Ishikawa (cell line): Measurements from ENCODE around the gene LEMD3.

Experiments
- CEBPB ChIP-seq: IDR thresholded peaks from 2 replicates; pipeline ENCODE4 v1.6.1; 2012
- CREB1 ChIP-seq: IDR thresholded peaks from 2 replicates; pipeline ENCODE4 v1.6.1; 2012; ENCODE audit warnings: low read depth
- EGR1 ChIP-seq: IDR thresholded peaks from 2 replicates; pipeline ENCODE4 v1.6.1; 2012
- EP300 ChIP-seq: IDR thresholded peaks from 2 replicates; pipeline ENCODE4 v1.6.1; 2012; ENCODE audit warnings: borderline replicate concordance
- FOXM1 ChIP-seq: IDR thresholded peaks from 2 replicates; pipeline ENCODE4 v1.6.1; 2012; ENCODE audit warnings: low read depth, borderline replicate concordance
- NFIC ChIP-seq: IDR thresholded peaks from 2 replicates; pipeline ENCODE4 v1.6.1; 2012
- RAD21 ChIP-seq: IDR thresholded peaks from 2 replicates; pipeline ENCODE4 v1.6.1; 2012; ENCODE audit warnings: low read depth
- TAF1 ChIP-seq: IDR thresholded peaks from 2 replicates; pipeline ENCODE4 v1.6.1; 2012; ENCODE audit warnings: low read depth, mild to moderate bottlenecking
- TCF12 ChIP-seq: IDR thresholded peaks from 2 replicates; pipeline ENCODE4 v1.6.1; 2012; ENCODE audit warnings: low read depth
- TEAD4 ChIP-seq: IDR thresholded peaks from 2 replicates; pipeline ENCODE4 v1.6.1; 2012
- YY1 ChIP-seq: IDR thresholded peaks from 2 replicates; pipeline ENCODE4 v1.6.1; 2012; ENCODE audit warnings: low read depth
- ZBTB7A ChIP-seq: IDR thresholded peaks from 2 replicates; pipeline ENCODE4 v1.6.1; 2012; ENCODE audit warnings: low read depth
- TF ChIP-seq, protein P1 (sequence below): IDR thresholded peaks from 2 replicates; pipeline ENCODE4 v1.6.1; 2012
- TF ChIP-seq, protein P2 (sequence below): IDR thresholded peaks from 2 replicates; pipeline ENCODE4 v1.6.1; 2012; ENCODE audit warnings: low read depth, mild to moderate bottlenecking
- TF ChIP-seq, protein P3 (sequence below): IDR thresholded peaks from 2 replicates; pipeline ENCODE4 v1.6.1; 2012

The LEMD3 gene

DNA sequence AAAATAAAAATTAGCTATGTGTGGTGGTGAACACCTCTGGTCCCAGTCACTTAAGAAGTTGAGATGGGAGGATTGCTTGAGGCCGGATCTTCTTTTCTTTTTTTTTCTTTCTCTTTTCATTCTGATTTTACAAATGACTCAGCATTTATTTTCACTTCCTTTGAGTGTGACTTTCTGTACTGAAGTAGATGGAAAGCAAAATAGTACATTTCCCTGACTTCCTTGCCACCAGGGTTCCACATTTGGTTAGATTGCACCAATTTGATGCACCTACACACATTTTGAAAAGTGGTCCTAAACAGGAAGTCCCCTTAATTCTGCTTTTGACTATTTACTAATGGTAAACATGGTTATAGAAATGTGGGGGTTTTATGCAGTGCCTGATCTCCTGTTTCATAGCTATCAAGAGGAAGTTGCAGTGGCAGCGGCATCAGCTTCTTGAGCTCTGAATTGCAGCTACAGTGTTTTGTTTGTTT is 13.0 kb upstream of the LEMD3 start:
- TF ChIP-seq EGR1 (no peak), YY1 (no peak), RAD21 (no peak), EP300 (no peak), TAF1 (no peak), FOXM1 (no peak), TEAD4 (no peak), ZBTB7A (no peak), TCF12 (no peak), NFIC (no peak), CREB1 (no peak), CEBPB (no peak)
- TF ChIP-seq, protein P1, sequence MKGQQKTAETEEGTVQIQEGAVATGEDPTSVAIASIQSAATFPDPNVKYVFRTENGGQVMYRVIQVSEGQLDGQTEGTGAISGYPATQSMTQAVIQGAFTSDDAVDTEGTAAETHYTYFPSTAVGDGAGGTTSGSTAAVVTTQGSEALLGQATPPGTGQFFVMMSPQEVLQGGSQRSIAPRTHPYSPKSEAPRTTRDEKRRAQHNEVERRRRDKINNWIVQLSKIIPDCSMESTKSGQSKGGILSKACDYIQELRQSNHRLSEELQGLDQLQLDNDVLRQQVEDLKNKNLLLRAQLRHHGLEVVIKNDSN, result no peak
- TF ChIP-seq, protein P2, sequence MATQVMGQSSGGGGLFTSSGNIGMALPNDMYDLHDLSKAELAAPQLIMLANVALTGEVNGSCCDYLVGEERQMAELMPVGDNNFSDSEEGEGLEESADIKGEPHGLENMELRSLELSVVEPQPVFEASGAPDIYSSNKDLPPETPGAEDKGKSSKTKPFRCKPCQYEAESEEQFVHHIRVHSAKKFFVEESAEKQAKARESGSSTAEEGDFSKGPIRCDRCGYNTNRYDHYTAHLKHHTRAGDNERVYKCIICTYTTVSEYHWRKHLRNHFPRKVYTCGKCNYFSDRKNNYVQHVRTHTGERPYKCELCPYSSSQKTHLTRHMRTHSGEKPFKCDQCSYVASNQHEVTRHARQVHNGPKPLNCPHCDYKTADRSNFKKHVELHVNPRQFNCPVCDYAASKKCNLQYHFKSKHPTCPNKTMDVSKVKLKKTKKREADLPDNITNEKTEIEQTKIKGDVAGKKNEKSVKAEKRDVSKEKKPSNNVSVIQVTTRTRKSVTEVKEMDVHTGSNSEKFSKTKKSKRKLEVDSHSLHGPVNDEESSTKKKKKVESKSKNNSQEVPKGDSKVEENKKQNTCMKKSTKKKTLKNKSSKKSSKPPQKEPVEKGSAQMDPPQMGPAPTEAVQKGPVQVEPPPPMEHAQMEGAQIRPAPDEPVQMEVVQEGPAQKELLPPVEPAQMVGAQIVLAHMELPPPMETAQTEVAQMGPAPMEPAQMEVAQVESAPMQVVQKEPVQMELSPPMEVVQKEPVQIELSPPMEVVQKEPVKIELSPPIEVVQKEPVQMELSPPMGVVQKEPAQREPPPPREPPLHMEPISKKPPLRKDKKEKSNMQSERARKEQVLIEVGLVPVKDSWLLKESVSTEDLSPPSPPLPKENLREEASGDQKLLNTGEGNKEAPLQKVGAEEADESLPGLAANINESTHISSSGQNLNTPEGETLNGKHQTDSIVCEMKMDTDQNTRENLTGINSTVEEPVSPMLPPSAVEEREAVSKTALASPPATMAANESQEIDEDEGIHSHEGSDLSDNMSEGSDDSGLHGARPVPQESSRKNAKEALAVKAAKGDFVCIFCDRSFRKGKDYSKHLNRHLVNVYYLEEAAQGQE, result no peak
- TF ChIP-seq, protein P3, sequence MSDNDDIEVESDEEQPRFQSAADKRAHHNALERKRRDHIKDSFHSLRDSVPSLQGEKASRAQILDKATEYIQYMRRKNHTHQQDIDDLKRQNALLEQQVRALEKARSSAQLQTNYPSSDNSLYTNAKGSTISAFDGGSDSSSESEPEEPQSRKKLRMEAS, result no peak

DNA sequence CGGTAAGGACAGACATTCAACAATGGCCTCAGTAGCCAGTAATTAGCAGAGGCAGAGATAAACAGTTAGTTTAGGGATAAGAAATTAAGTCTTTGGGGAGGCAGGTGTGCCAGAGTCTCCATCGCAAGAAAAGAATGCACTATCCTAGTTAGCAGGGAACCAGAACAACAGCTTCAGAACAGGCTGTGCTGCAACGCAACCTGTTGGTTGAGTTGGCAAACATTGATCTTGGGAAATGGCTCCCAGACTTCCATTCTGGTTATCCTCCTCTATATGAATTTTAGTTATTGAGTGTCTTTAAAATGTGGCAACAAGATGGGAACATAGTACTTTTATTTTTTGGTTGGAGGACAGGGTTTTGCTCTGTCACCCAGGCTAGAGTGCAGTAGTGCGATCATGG is 12.3 kb upstream of the LEMD3 start:
- TF ChIP-seq FOXM1, result no peak
- no peak for TF ChIP-seq CEBPB
- no peak for TF ChIP-seq NFIC
- no peak for TF ChIP-seq RAD21
- TF ChIP-seq EGR1, result no peak
- no peak for TF ChIP-seq YY1
- TF ChIP-seq CREB1, result no peak
- no peak for TF ChIP-seq TAF1
- TF ChIP-seq TEAD4, result no peak
- TF ChIP-seq, protein P2, result no peak
- TF ChIP-seq, protein P1, result no peak
- no peak for TF ChIP-seq EP300
- TF ChIP-seq, protein P3, result no peak
- TF ChIP-seq ZBTB7A, result no peak
- TF ChIP-seq TCF12, result no peak

DNA sequence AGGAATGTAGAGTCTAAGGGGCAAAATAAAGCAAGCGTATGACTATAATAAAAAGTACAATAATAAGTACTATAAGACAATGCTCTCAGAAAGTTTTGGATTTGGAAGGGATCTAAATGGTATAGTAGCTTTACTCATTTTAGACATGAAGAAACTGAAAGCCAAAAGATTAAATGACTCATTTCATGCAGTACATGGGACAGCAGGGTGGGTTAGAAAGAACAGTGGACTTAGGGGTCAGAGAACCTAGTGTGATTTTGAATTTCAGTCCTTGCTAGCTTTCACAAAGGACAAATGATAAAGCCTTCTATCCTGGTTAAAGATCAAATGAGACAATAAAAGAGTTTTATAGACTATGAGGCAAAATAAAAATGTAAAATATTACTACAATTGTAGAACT is 6.8 kb upstream of the LEMD3 start:
- no peak for TF ChIP-seq RAD21
- TF ChIP-seq FOXM1, result no peak
- TF ChIP-seq, protein P1, result no peak

DNA sequence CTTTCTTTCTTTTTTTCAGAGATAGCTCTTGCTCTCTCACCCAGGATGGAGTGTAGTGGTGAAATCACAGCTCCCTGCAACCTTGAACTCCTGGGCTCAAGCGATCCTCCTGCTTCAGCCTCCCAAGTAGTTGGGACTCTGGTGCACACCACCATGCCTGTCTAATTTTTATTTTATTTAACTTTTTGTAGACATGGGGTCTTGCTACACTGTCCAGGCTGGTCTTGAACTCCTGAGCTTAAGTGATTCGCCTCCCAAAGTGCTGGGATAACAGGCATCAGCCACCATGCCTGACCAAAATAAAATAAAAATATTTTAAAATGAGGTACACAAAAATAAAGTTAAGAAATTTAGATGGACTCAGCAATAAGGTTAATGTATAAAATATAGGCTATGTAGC is 5.1 kb upstream of the LEMD3 start:
- TF ChIP-seq TEAD4 (no peak), RAD21 (no peak), EGR1 (no peak), CREB1 (no peak), TCF12 (no peak), YY1 (no peak), ZBTB7A (no peak), NFIC (no peak), FOXM1 (no peak), EP300 (no peak), TAF1 (no peak), CEBPB (no peak)
- TF ChIP-seq, protein P3, result no peak
- TF ChIP-seq, protein P1, result no peak
- TF ChIP-seq, protein P2, result no peak
